Adipose tissue (tissue), 3 donors: ENCODE data around the gene USP4. TPM values are rescaled to one million over a fixed set of nuclear protein-coding genes. Genes with fewer than 3 reads are reported as not detected.
"Not testable (repeated sequence)": the region's sequence is repeated elsewhere in the genome, so short reads cannot be mapped to it uniquely, and the experiment has no call there.

Experiments
- H3K27ac ChIP-seq: one replicate; pipeline ENCODE4 v1.5.1; 2013; ENCODE audit warnings: low read depth, low read length
- WGBS, 3 donors: extraction: QIAGEN DNeasy Blood & Tissue Kit; methylation state at CpG; one replicate each; pipeline ENCODE4 v1.1.7; 2013; 5-methylcytosine and 5-hydroxymethylcytosine counted together
- polyA plus RNA-seq, 3 donors: library from polyadenylated mRNA; stranded (reverse); fragments of 200-250 nt; gene quantifications; one replicate each; pipeline ENCODE4 v1.2.3, GENCODE V29; 2013
- donor health status: healthy with polysubstance abuse.
- donor health status: Bipolar disorder and iron deficiency.
- donor health status: healthy.

Gene USP4
- polyA plus RNA-seq, 3 donors = 16.5 to 32.1 (median 30.4) TPM

DNA sequence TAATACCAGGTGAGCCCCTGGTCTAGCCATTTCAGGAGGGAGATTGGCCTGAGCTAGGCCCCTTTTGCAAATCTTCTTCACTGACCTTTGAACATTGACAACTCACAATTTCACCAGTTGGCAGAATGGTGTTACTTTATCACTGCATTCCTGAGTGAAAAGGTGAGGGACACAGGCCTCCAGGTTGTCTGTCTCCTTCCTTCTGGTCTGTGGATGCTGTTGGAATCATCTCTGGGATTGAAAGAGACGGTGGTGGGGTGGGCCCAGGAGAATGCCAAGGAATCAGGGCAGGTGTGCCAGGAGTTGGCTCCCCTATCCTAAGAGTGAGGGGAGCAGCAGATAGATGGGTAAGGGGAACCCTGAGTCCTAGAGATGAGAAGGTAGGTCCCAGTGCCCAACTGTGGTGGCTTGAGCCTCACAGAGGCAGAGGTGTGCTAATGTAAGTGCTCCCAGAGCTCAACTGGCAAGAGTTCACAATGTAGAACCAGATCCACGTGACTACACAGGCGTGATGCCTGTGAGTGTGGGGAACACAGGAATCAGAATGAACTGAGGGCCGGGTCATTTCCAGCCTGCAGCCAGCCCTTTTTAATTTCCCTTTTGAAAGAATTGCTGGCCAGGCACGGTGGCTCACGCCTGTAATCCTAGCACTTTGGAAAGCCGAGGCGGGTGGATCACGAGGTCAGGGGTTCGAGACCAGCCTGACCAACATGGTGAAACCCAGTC is 74.0 kb downstream of the USP4 start:
- 69 to 87% (median 77%) methylated on average over 10 of the region's 10 CpGs for WGBS, 3 donors
- no peak overlapping the region for H3K27ac ChIP-seq

DNA sequence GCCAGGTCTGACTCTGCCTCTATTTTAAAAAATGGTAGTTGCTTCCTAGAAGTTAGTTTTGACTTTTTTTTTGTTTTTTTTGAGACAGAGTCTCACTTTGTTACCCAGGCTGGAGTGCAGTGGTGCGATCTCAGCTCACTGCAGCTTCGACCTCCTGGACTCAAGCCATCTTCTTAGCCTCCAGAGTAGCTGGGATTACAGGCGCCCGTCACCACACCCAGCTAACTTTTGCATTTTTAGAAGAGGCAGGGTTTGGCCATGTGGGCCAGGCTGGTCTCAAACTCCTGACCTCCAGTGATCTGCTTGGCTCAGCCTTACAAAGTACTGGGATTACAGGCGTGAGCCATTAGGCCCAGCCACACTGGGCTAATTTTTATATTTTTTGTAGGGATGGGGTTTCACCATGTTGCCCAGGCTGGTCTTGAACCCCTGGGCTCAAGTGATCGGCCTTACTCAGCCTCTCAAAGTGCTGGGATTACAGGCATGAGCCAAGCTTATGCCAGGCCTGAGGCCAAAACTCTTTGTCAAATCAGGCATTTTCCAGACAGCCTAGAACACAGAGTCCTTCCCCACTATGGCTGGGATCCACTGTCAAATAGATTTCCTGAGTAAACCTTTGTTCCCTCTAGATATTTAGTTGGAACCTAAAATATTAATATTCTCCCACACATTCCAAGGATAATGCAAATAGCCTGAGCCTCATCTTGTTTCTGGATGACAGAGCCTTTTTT is 76.5 kb downstream of the USP4 start:
- WGBS, 3 donors = 73 to 83% (median 83%) methylated on average over 6 of the region's 6 CpGs
- H3K27ac ChIP-seq = no peak overlapping the region

DNA sequence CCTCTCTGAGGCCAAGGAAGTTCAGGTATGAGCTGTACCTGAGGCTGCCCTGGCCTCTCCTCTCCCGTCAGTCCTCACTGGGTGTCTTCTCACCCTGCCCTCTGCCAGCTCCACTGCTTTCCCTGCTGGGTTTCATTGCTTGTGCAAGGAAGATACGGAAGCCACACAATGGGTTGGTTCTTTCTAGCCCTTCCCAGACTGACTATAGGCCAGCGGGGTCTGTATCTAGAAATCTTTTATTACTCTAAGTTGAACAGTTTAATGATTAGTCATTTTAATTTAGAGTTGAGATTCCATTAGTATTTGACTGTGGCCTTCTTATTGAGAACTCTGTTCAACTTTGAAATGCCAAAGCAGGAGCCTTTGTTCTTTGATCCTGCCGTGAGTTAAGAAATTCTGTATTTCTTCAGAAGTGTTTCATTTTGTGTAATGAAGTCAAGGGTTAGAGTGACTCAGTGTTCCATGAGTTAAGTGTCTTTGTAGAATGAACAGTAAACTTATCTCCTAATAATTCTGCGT is 79.0 kb downstream of the USP4 start:
- 71 to 83% (median 75%) methylated on average over 5 of the region's 5 CpGs for WGBS, 3 donors

DNA sequence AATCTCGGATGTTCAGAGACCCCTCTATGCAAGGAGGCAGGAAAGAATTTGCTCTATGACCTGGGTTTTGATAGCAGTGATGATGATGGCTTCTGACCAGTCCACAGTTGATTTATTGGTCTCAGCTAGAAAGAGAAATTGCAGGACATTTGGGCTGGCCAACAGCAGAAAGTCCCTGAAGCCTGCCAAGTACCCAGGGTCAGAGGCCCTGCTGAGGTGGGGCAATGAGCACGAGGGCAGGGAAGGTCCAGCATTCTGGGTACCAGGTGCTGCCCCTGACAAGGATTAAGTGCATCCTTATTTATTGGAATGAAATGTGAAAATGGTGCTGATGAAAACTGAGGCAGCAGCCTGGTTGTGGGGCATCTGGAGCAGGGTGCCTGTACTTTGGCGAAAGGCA is 82.7 kb downstream of the USP4 start:
- WGBS, 3 donors = 64 to 85% (median 70%) methylated on average over 3 of the region's 3 CpGs
- H3K27ac ChIP-seq = no peak overlapping the region

More for the DNA sequence above, 79.0 kb downstream of the USP4 start:
- no peak overlapping the region for H3K27ac ChIP-seq

DNA sequence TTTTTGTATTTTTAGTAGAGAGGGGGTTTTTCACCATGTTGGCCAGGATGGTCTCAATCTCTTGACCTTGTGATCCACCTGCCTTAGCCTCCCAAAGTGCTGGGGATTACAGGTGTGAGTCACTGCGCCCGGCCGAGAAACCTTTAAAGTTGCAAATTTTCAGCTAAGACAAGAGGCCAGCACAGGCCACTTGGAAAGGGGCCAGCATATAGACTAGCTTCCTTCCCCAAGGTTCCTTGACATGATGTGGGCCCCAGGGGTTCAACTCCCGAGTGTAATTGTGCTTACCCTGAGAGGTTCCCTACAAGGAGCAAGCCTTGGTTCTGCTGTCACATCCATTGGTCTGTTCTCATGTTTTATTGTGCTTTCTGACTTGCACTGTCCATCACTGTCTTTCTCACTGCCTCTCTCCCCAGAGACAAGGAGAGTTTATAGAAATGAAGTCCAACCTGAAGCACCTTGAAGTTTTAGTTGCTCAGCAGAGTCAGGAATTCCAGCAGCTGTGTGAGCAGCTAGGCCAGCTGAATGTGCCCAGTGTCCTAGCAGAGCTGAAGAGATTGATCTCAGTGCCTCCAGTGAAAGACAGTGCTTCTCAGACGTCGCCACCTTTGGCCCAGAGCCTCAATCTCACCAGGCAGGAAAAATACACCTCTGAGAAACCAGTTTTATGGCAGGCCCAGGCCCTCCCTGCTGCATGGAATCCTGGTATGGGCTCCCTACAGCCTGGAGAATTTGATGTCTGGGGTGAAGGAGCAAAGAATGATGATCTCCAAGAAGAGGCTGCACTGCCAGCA is 83.9 kb downstream of the USP4 start:
- no peak overlapping the region for H3K27ac ChIP-seq
- 71 to 81% (median 76%) methylated on average over 6 of the region's 6 CpGs for WGBS, 3 donors

DNA sequence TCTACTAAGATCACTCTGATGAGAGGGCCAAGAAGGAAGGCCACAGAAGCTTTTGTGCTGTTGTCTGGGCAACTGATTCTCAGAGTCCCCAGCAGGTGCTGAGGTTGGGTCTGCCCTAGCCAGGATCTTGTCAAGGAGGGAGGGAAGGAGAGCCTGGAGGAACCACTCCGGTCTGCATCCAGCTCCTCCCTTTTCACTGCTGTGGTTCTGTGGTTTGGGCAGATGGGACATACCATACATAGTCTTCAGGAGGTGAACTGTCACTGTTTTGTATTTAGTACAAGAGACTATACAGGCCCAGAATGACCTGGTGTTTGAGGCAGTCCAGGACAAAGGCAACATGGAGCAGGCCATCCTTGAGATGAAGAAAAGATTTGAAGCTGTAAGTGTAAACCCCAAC is 84.7 kb downstream of the USP4 start:
- 45 to 83% (median 58%) methylated on average over 1 of the region's 1 CpG for WGBS, 3 donors

DNA sequence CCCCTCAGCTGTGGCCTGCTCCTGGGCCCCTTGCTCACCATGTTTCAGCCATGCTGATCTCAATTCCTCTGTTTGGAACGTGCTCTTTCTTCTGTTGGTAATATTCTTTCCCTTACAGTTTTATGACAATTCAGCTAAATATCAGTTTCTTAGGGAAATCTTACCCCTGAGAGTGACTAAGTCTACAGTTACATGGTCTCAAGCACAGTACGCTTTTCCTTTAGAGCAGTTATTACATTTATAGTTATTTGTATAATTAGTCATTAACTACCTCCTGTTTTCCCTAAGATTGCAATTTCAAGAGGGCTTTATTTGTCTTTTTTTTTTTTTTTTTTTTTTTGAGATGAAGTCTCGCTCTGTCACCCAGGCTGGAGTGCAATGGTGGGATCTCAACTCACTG is 86.3 kb downstream of the USP4 start:
- H3K27ac ChIP-seq = no peak overlapping the region
- WGBS, 3 donors = 81 to 95% (median 92%) methylated on average over 3 of the region's 3 CpGs

More for the DNA sequence above, 84.7 kb downstream of the USP4 start:
- H3K27ac ChIP-seq = no peak overlapping the region

DNA sequence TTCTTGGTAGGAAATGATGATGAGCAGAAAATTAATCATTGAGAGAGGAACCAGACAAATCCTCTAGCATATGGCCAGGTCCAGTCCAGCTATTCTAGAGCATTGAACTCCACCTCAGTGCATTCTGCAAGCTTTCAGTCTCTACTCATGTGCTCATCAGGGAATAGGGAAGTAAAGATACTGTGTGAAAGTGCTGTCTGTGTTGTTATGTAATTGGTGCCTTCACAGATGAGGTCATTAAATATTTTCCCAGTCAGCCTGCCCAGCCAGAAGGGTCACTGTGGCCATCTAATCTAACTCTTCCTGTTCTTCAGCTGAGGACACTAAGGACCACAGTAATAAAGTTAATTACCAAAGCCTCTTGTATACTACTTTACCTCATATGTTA is 91.0 kb downstream of the USP4 start:
- H3K27ac ChIP-seq = no peak overlapping the region

DNA sequence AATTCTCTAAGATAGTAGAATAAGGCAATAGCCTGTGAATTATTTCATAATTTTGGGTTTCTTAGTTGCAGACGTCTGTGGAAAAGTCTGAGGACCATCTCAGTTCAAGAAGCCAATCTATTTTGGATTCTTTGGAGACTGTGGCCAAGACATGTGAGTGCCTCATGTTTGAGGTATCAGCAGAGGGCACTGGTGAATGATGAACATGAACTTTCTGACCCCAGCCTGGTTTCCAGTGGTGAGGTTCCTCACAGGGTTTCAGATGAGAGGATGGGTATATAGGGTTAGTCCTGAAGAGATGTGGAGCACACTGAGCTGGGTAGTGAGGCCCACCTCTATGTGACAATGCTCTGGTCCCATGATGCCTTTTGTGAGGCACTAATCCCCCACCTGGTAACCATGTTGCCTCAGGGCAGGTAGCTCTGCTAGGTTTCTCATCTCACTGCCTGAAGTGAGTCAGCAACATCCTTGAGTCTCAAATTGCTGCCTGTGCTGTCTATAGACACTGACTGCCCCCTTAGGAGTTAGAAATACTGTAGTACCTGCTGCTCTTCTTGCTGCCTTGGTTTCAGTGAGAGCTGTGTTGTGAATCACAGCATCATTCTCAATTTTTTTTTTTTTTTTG is 95.2 kb downstream of the USP4 start:
- H3K27ac ChIP-seq = no peak overlapping the region
- WGBS, 3 donors = 37 to 41% (median 40%) methylated on average over 1 of the region's 1 CpG

DNA sequence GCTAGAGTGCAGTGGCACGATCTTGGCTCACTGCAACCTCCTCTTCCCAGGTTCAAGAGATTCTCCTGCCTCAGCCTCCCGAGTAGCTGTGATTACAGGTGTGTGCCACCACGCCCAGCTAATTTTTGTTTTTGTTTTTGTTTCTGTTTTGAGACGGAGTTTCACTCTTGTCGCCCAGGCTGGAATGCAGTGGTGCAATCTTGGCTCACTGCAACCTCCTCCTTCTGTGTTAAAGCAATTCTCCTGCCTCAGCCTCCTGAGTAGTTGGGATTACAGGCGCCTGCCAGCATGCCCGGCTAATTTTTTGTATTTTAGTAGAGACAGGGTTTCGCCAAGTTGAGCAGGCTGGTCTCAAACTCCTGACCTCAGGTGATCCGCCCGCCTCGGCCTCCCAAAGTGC is 99.8 kb downstream of the USP4 start:
- WGBS, 3 donors = 87 to 94% (median 92%) methylated on average over 11 of the region's 11 CpGs
- not testable (repeated sequence) for H3K27ac ChIP-seq

DNA sequence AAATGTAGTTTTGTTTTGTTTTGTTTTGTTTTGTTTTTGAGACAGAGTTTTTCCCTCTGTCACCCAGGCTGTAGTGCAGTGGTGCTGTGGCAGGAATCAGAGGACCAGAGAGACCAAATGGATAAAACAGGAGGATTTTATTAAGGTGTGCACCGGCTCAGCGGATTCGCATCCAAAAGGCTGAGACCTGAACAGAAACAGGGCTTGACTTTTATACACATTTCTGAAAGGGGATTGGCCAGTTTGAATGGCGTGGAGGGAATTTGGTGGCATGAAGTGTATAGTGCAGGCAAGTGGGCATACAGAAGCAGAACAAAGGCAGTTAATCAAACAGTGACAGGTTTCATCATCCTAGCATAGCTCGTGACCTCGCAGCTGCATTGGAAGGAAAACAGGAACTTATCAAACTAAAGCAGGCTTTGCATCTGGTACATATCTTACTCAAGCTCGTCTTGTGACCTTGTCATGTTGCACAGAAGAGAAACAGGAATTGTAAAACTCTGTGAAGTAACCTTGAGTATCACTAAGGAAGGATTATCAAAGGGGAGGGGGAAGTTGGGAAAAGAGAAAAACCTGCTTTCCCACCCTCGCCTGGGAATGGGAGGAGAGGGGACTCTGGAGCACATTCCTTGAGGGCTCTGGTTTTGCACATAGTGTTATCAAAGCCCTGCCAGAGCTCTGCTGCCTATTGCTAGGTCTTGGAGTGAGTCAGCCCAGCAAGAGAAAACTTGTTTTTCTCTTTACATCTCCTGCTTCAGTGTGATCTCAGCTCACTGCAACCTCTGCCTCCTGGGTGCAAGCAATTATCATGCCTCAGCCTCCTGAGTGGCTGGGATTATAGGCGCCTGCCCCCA is 101.4 kb downstream of the USP4 start:
- 50 to 52% (median 52%) methylated on average over 9 of the region's 9 CpGs for WGBS, 3 donors
- no peak overlapping the region for H3K27ac ChIP-seq

DNA sequence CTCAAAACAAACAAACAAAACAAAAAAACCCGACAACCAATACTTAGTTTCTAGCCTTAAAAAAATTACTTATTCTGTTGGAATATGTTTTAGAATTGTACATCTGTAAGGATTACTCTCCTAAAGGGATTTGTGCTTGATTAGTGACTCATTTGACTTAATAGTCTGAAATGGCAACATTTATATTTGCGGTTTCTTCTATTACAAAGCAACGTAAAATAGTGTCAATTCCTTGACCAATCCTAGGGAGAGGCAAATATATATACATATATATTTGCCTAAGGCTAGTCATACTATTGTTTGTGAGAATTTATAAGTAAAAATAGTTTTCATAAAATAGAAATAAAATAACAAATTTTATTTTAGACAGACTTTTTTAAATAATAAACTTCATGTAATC is 102.5 kb downstream of the USP4 start:
- 91 to 97% (median 97%) methylated on average over 3 of the region's 3 CpGs for WGBS, 3 donors
- no peak overlapping the region for H3K27ac ChIP-seq

DNA sequence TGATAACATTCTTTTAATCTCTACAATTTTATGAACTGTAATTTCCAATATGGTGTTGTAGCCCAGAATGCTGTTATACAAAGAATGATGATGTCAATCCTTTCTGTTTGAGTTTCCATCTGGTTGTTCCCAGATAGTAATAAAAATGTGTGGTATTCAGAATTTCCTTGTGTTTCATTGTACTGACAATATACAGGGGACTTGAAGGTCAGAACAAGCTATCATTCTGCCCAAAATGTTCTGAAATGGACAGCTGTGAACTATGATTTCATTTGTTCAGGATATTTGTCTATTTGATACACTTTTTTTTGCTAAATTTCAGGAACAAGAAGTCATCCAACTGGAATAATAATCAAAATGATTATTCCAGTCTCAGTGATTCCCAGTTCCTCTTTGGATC is 103.6 kb downstream of the USP4 start:
- H3K27ac ChIP-seq = no peak overlapping the region

DNA sequence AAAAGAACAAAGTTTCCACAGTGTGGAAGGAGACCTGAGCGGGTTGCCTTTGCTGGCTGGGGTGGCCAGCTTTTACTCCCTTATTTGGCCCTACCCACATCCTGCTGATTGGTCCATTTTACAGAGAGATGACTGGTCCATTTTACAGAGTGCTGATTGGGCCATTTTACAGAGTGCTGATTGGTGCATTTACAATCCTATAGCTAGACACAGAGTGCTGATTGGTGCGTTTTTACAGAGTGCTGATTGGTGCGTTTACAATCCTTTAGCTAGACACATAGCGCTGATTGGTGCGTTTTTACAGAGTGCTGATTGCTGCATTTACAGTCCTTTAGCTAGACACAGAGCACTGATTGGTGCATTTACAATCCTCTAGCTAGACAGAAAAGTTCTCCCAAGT is 111.0 kb downstream of the USP4 start:
- H3K27ac ChIP-seq = not testable (repeated sequence)
- 90 to 93% (median 93%) methylated on average over 5 of the region's 5 CpGs for WGBS, 3 donors
